ENCODE results near the gene ADAMTSL2.

ADAMTSL2 gene

DNA sequence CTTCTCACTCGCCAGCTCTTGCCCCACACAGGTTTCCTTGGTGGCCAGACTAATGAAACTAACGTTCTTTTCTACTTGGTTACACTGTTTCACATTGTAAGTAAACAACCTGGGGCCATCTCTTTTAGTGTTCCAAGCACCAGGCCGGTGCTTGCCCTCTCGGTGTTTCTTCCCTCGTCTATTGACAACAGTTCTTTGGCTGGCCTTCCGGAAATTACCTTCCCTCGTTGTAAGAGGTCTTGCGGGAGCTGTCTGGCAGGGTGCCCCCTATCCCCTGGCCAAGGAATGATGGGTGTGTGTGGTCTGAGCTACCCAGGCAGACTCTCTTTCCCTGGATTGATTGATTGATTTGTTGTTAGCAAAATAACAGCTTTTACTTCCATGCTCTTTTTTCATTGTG, 8.8 kb upstream of the ADAMTSL2 start:
- no peak for TF ChIP-seq CTCF (conservative IDR thresholded peaks at IDR 0.05; ENCODE audit: low read length)
- no peak overlapping the region for H3K4me3 ChIP-seq (ENCODE audit: low read length)
- no peak for DNase-seq (ENCODE audit: low read depth)

DNA sequence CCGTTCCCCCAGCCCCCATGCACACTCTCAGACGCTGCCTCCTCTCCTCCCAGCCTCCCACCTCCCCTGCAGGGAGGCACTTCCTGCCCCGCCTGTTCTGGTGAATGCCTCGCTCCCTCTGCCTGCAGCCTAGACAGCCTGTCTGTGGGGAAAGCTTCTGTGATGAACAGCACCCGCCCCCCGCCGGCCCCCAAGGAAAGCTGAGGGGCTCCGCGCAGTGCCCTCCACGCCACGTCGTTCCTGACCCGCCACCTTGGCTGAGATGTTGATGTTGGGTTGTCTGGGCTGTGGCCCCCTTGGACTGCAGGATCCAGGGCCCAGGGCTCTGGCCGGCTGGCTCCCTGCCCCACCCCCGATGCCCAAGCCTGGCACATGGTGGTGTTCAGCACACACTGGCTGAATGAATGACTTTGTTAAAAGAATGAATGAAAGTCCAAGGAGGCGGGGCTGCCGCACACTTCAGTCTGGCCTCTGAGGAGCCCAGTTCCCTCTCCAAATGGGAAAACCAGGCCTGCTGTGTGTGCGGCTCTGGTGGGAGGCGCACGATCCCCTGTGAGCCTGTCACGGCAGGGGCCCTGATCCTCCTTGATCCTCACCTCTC, 7.7 kb upstream of the ADAMTSL2 start:
- no peak overlapping the region for H3K4me3 ChIP-seq (ENCODE audit: low read length)
- DNase-seq (ENCODE audit: low read depth), result no peak
- no peak for TF ChIP-seq CTCF (conservative IDR thresholded peaks at IDR 0.05; ENCODE audit: low read length)

GRCh38 chr9:133527444-133527920, 7.0 kb upstream of the ADAMTSL2 start:
- DNase-seq (ENCODE audit: low read depth), result no peak
- no peak overlapping the region for H3K4me3 ChIP-seq (ENCODE audit: low read length)
- no peak for TF ChIP-seq CTCF (conservative IDR thresholded peaks at IDR 0.05; ENCODE audit: low read length)

DNA sequence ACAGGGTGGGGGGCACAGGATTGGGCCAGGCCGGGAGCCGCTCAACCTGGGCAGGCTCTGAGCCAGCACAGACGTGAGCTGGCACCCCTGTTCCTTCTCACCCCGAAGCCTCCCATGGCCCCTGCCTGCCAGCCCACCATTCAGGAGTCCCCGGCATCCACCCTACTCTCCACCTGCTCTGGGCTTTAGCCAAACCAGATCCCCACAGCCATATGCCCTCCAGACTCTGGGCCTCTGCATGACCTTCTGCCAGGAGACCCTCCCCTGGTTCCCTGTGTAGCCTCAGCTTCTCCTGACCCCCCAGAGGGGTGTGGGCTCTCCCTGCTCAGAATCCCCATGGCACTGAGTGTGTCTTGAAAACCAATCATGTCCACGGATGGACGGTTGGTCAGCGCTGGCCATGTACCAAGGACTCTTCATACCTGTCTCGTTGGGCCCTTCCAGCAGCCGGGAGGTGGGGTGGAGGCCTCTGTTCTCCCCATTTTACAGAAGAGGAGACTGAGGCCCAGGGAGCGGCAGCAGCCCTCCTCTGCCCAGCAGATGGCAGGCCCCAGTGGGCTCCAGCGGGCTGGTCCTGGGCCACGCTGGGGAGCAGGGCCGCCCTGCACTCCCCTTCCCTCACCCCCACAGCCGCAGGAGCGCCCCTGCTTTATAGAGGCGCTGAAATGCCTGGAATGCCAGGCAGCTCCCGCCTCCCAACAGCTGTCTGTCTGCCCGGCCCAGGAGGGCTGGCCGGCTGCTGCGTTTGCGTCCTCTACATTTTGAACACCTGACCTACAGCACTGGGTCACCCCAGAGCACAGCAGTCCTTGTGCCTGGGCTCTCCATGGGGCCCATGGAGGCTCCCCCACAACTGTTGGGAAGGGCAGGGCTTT, 6.3 kb upstream of the ADAMTSL2 start:
- DNase-seq (ENCODE audit: low read depth), result no peak
- no peak overlapping the region for H3K4me3 ChIP-seq (ENCODE audit: low read length)
- TF ChIP-seq CTCF (conservative IDR thresholded peaks at IDR 0.05; ENCODE audit: low read length), result no peak

DNA sequence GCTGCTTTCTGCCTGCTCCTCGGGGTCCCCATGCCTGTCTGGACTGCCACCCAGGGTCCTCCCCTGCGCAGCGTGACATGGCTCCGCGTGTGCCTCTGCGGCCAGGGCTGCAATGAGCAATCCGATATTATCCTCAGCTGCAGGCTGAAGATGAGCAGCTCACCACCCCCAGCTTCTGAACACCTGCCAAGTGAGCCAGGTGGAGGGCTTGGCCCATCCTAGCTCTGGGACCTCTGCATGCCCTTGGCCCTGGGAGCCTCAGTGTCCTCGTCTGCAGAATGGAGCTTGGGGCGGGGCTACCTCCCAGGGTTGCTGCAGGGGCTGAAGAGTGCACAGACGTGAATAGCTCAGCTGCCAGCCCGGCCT, 5.6 kb upstream of the ADAMTSL2 start:
- no peak overlapping the region for H3K4me3 ChIP-seq (ENCODE audit: low read length)
- no peak for TF ChIP-seq CTCF (conservative IDR thresholded peaks at IDR 0.05; ENCODE audit: low read length)

GRCh38 chr9:133529457-133529856, 5.0 kb upstream of the ADAMTSL2 start:
- no peak for TF ChIP-seq CTCF (conservative IDR thresholded peaks at IDR 0.05; ENCODE audit: low read length)
- H3K4me3 ChIP-seq (ENCODE audit: low read length), result no peak overlapping the region
- no peak for DNase-seq (ENCODE audit: low read depth)

More for the DNA sequence above, 5.6 kb upstream of the ADAMTSL2 start:
- DNase-seq (ENCODE audit: low read depth), result no peak

DNA sequence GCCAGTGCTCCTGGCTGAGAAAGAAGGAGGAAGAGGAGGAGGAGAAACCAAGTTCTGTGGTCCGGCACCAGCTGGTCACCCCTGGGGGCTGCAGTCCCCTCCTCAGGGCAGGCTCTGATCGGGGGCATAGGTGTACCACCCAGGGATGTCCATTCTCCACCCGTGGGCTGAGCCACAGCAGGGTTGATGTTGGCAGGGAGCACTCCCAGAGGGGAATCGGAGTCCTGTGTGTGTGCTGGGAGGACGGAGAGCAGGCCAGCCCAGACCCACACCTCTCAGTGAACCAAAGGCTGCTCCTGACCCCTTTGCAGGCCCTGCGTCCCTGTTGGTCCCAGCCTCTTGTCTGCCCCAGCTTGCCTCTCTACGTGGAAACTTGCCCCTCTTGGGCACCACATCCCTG, 4.6 kb upstream of the ADAMTSL2 start:
- DNase-seq (ENCODE audit: low read depth), result no peak
- no peak overlapping the region for H3K4me3 ChIP-seq (ENCODE audit: low read length)
- no peak for TF ChIP-seq CTCF (conservative IDR thresholded peaks at IDR 0.05; ENCODE audit: low read length)

Measured in AG10803 (cell line).